ENCODE measurements around the gene LGMN.

DNA sequence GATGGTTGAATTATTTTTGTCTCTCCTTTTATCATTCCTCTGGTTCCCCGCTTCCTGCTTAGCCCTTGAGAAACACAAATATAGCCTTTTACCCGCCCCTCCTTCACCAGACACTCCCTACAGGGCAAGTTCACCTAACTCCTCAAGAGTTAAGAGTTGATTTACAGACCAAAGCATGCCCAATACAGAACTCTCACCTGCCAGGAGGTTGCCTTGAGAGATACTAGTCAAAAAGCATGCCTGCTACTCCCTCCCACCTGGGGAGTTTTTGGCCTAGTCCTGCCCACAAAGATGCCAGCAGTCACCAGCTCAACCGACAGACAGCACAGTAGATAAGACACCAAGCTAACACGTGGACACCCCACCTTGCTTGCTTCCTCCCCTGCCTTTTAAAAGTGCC lies 11.2 kb downstream of the LGMN start:
- TF ChIP-seq EZH2 (IDR thresholded peaks at IDR 0.05; ENCODE audit: borderline replicate concordance, insufficient read depth, low read length, poor library complexity, severe bottlenecking): no peak
- TF ChIP-seq EP300 (conservative IDR thresholded peaks at IDR 0.05; ENCODE audit: poor library complexity, severe bottlenecking): no peak
- TF ChIP-seq, protein P1, sequence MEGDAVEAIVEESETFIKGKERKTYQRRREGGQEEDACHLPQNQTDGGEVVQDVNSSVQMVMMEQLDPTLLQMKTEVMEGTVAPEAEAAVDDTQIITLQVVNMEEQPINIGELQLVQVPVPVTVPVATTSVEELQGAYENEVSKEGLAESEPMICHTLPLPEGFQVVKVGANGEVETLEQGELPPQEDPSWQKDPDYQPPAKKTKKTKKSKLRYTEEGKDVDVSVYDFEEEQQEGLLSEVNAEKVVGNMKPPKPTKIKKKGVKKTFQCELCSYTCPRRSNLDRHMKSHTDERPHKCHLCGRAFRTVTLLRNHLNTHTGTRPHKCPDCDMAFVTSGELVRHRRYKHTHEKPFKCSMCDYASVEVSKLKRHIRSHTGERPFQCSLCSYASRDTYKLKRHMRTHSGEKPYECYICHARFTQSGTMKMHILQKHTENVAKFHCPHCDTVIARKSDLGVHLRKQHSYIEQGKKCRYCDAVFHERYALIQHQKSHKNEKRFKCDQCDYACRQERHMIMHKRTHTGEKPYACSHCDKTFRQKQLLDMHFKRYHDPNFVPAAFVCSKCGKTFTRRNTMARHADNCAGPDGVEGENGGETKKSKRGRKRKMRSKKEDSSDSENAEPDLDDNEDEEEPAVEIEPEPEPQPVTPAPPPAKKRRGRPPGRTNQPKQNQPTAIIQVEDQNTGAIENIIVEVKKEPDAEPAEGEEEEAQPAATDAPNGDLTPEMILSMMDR (IDR thresholded peaks at IDR 0.05; ENCODE audit: poor library complexity, severe bottlenecking): no peak
- TF ChIP-seq TAF1 (IDR thresholded peaks at IDR 0.05; ENCODE audit: low read depth): no peak
- TF ChIP-seq RAD21 (conservative IDR thresholded peaks at IDR 0.05): no peak
- no peak for TF ChIP-seq MXI1 (conservative IDR thresholded peaks at IDR 0.05; ENCODE audit: poor library complexity, severe bottlenecking)
- TF ChIP-seq SMC3 (conservative IDR thresholded peaks at IDR 0.05; ENCODE audit: poor library complexity): no peak
- no peak for TF ChIP-seq POLR2AphosphoS5 (IDR thresholded peaks at IDR 0.05)

Data from neural cell (in vitro differentiated cells).